HG03097 (cell line): ENCODE results near the gene MAP3K10.

Experiments
- ATAC-seq: cut with Tn5 transposase; IDR thresholded peaks from one replicate; pipeline ENCODE4 v1.9.1; 2021; ENCODE audit not compliant: unreplicated experiment, low FRiP score

MAP3K10 gene

GRCh38 chr19:40231544-40232424, 40.6 kb downstream of the MAP3K10 start:
- ATAC-seq = no peak

DNA sequence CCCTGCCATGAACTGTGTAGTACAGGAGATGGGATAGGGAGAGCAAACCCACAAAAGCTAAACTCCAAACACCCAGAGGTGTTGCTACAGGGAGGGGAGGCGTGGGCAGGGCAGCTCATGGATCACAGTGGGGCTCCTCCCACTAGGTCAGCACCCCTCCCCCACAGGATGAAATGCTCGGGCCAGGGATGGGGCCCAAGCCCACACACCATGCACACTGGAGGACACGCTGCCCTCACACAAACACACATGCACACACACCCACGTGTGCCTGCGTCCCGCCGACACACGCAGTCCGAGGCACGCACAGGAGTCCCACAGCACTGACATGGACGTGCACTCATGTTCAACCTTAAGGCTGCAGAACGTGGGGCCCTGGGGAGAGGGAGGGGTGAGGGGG, 41.3 kb downstream of the MAP3K10 start:
- no peak for ATAC-seq

GRCh38 chr19:40232949-40233810, 42.0 kb downstream of the MAP3K10 start:
- ATAC-seq = no peak

DNA sequence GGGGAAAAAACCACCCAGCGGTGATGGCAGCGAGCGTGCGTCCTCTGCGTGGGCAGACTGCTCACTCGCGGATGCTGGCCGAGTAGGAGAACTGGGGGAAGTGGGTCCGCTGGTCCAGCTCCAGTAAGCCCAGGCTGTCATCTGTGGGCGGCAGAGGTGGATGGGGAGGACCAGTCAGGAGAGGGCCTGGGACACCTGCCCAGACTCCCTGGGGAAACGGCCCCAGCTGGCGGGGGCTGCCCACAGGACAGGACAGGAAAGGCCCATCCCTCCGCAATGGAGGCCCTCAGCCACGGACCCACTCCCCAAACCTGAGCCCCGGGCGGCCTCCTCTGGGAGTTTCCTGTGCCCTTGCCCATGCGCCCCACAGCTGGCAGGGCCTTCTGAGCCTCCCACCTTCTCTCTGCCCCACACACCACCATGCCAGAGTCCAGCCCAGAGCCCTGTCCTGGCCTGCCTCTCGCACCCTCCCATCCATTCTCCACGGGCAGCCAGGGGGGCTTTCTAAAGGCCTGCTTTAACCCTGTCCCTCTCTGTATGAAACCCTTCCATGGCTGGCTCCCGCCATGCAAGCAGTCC, 42.7 kb downstream of the MAP3K10 start:
- no peak for ATAC-seq

DNA sequence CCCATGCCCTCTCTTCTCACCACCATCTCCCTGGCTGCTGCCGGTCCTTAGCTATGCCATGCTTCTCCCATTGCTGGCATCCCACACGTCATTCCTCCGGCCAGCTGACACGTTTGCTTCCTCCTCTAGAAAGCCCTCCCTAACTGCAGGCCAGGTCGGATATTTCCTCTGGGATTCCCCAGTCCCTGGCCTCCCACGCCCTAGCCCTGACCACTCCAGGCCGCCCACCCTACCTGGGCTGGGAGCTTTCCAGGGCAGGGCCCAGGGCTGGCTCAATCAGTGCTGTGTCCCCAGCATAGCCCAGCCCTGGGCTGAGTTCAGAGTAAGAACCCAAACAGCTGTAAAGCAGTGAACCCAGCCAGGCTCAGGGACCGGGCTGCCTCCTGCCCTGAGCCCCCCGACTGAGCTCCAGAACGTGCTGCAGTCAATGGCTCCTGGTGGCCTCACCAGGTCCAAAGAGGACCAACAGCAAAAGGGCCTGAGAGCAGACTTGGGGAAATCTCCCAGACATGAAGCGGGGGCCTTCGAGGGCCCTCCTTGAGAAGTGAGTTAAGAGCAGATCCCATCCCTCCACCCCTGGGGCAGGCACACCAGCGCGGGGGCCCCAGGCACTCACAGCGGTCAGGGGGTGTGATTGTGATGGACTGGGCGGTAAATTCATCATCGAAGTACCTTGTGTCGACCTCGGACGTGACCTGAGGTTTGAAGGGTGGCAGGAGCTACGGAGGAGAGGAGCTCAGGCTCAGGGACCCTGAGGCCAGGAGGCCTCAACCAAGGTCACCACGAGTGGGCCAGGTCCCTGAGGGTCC, 43.4 kb downstream of the MAP3K10 start:
- ATAC-seq = no peak

DNA sequence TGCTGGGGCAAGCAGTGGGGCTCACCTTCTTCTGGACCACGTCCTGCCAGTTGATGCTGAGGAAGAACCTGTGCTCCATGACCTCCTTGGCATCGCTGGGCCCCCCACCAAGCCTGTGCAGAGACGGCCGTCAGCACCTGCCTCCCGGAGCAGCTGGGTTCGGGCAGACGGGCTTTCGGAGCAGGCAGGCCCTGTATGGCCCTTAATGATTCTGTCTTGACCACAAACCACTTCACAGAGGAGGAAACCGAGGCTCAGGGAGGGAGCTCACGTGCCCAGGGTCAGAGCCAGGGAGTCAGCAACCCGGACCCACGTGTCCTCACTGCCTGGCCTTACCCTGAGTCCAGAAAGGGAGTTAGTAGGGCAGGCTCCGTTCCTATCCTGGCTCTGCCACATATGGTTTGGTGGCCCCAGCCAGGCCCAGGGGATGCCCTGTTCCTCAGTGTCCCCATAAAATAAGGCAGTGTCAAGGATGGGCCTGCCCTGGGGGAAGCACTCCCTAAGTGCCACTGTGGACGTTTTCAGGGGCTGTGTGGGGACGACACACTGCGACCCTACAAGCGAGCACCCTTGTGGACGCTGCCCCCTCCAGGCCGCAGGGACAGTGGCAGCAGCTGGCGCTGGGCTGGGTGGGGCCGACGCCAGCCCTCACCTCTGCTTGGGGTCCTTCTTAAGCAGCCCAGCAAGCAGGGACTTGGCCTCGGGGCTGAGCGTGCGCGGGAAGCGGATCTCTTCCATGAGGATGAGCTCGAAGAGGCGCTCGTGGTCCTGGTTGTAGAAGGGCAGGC, 44.2 kb downstream of the MAP3K10 start:
- no peak for ATAC-seq

- ATAC-seq = no peak
Measured at GRCh38 chr19:40236026-40236355, 44.8 kb downstream of the MAP3K10 start.

DNA sequence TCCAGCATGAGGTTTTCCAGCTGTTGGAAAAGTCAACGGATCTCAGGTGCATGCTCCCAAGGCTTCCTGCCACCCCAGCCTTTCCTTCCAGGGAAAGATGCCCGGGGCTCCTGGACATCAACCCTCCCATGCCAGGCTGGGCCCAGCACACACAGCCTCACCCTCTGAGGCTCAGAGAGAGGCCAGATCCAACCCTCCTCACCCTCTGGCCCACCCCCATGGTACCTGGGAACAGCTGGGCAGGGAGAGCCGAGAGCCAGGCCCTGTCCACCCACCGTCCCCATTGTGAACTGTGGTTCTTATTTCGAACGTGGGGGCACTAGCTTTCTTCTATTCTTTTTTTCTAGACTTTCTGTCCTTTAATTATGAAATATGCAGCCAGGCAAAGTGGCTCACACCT, 45.1 kb downstream of the MAP3K10 start:
- ATAC-seq = no peak

DNA sequence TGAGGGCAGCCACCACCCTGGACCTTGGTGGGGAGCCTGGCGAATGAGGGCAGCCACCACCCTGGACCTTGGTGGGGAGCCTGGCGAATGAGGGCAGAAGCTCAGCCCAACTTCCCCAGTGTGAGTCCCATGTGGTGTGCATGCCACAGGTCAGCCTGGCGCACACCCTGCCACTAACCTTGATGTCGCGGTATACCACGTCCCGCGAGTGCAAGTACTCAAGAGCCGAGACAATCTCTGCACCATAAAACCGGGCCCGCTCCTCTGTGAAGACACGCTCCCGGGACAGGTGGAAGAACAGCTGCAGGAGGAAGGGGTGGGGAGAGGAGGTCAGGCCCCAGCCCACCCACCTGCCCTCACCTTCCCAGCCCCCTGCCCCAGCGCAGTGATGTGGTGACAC, 46.6 kb downstream of the MAP3K10 start:
- no peak for ATAC-seq

- no peak for ATAC-seq
Measured at GRCh38 chr19:40238775-40239174, 47.5 kb downstream of the MAP3K10 start.

GRCh38 chr19:40239415-40240226, 48.4 kb downstream of the MAP3K10 start:
- ATAC-seq = no peak

GRCh38 chr19:40240332-40240731, 49.1 kb downstream of the MAP3K10 start:
- no peak for ATAC-seq

- no peak for ATAC-seq
Measured at GRCh38 chr19:40241125-40241808, 50.0 kb downstream of the MAP3K10 start.

DNA sequence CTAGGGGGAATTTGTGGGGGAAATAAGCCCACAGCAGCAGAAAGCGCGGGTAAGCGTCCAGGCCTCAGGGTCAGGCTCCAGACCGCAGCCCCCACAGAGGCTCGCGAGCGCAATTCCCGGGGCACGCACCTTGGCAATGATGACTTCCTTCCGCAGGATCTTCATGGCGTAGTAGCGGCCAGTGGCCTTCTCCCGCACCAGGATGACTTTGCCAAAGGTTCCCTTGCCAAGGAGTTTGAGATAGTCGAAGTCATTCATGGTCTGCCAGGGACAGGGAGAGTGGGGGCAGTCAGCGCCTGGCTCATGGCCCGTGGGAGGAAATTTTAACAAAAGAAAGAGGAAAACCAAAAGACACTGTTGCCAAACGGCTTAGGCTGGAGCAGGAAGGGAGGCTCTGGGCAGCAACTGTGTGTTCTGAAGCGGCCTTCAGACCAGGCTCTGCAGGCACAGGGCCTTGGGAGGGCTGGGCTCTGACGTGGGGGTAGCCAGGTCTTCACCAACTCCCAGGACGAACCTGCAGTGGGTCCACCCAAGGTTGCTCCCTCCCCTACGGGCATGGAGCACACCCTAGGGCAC, 50.7 kb downstream of the MAP3K10 start:
- ATAC-seq = no peak

DNA sequence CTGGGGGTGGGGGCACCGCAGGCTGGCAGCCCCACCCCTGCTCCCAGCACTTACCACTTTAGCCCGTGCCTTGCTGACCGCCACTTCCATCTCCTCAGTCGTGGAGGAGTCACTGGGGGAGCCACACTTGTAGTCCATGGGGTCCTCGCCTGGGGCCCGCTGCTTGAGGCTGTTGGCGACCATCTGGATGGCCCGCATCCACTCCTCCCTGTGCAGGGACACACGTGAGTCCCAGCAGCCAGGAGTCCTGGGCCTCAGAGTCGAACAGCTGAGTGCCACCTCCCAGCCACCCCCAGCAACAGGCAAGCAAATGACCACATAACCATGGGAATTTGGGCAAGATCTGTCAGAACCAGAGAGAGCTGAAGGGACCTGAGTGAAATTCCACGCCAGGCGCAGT, 51.3 kb downstream of the MAP3K10 start:
- no peak for ATAC-seq

DNA sequence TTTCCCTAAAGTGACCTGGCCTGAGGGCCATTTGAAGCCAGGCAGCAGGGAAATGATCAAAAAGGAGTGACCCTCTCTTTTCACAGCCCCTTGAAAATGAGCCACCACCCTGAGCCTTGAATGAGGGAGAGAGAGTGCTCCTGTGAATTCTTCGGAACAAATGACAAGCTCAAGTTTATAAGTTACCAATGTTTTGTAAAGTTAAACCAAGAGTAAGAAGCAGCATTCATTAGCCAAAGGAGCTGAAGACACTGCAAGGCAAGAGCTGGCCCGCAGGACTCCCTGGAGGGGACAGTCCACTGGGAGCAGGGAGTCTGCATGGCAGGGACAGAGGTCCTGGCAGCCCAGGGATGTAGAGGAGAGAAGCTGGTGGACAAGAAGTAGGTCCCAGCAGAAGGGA, 52.0 kb downstream of the MAP3K10 start:
- ATAC-seq = no peak

- ATAC-seq = no peak
Measured at GRCh38 chr19:40244579-40245317, 53.5 kb downstream of the MAP3K10 start.
